HG03378 (cell line): Measurements from ENCODE around the gene KISS1.

Experiments
- ATAC-seq: cut with Tn5 transposase; IDR thresholded peaks from one replicate; pipeline ENCODE4 v1.9.1; 2021; ENCODE audit warnings: mild to moderate bottlenecking, moderate library complexity; ENCODE audit not compliant: unreplicated experiment

The KISS1 gene

DNA sequence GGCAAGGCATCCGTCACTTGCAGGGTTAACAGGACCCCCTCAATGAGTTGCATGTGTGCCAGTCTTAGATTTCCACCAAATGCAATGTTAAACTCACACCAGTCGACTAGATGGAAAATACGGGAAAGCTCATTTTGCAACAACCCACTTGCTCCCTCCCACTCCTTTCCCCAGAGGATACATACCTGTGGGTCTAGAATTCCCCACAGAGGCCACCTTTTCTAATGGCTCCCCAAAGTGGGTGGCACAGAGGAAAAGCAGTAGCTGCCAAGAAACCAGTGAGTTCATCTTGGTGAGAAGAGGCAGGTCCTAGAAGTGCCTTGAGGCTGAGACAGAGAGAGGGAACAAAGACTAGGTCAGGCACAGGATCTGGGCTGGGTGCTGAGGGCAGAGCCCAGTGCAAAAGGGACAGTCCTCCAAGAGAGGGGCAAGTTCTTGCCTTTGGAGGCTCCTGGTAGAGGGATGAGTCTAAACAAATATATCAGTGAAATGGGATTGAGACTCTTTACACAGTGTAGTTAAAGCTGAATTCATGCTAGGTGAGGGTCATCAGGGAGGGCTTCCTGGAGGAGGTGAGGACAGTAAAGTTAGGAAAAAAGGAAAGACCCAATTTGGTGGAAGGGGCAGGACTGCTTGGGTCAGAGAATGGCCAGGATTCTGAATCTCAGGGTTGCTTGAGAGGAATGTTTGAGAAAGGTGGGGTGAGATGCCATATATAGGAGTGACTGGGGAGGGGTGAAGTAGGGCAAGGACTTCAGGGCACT is 3.5 kb downstream of the KISS1 start:
- ATAC-seq, result no peak

DNA sequence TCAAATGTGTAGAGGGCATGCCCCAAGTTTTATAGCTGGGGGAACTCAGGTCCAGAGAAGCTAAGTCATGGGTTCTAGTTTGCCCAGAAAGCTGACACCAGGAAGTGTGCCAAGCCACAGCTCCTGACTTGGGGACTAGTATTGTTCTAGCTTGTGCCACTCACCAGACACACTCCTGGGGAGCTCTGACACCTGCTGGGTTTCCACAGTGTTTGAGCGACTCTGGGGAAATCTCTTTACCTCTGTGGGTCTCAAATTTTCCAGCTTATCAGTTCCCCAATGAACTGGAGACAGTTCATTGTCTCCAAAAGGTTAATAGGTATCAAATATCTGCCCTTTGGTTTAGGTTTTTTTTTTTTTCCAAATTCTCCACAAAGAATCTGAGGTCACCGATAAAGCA is 4.2 kb downstream of the KISS1 start:
- no peak for ATAC-seq

DNA sequence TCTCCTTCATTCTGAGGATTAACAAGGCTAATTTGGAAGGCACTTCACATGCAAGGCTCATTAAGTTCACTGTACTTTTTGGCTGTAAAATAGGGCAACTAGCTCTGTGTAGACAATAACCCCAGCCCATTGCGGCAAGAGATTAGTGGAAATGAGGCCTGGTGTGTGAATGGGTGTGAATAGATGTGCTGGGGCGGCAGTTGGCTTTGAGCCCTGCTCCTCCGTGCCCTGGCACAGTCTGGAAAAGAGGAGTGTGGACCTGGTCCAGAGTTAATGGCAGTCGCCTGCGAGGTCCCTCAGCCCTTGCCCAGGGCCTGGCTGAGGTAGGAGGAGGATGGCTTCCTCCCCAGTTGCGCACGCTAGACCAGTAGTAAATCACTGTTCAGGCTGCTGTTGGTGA is 4.8 kb downstream of the KISS1 start:
- ATAC-seq, result no peak

DNA sequence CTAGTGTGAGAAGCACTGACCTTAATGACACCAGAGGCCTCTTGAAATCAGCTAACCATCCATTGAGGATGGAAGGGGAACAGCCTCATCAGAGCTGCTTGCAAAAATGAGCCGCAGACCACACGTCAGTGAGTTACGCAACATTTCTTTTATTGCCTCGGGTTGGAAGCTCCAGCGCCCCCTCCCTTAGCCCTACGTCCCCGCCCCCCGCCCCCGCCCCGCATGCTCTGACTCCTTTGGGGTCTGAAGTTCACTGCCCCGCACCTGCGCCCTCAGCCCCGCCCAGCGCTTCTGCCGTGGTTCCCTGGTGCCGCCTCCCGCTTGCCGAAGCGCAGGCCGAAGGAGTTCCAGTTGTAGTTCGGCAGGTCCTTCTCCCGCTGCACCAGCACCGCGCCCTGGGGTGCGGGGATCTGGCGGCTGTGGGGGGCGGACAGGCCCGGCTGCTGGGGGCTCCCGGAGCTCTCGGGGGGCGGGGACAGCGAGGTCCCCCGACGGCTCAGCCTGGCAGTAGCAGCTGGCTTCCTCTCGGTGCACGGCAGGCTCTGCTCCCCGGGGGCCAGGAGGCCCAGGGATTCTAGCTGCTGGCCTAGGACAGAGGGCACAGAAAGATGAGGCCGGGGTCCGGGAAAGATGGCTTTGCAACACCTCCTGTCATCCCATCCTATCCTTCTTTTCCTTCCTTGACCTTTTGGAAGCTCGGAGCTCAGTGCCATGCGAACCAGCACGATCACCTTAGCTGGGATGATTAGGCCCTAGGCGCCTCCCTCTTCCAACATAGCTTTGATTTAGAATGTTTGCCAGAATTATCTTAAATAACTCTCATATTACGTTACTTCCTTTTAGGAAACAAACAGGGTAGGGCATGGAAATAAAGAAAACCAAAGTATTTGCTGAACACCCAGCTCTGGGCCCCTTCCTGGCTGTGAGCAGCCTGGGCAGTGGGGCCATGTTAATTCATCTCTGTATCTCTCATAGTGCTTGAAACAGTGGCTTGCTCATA is 5.8 kb downstream of the KISS1 start:
- ATAC-seq, result no peak

DNA sequence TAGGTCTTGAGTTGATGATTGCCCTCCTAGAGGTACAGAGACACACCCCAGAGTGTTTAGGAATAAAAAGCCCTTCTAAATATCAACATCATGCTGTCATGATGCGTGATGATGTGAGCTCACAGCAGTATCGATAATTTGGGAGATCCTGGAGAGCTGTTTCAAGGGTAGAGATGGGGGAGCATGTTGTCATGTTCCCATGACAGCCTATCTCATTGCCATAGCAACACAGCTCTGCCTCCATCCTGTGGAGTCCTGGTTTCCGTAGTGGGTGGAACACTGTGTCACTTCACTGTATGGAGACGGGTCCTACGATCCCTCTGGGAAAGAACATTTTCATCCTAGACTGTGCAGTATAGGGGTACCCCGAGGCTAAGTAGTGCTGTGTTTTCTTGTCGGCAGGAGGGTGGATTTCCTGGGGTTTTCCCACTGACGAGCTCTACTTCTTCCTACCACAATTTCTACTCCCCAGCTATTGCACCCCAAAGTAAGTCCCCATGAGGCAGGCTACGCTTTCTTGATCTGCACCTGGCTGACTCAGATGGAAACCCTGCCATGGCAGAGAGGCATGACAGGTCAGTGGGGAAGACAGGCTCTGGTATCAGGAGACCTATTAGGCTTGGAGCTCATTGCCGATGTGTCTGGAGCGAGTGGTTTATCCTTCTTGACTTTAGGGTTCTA is 7.2 kb downstream of the KISS1 start:
- no peak for ATAC-seq

DNA sequence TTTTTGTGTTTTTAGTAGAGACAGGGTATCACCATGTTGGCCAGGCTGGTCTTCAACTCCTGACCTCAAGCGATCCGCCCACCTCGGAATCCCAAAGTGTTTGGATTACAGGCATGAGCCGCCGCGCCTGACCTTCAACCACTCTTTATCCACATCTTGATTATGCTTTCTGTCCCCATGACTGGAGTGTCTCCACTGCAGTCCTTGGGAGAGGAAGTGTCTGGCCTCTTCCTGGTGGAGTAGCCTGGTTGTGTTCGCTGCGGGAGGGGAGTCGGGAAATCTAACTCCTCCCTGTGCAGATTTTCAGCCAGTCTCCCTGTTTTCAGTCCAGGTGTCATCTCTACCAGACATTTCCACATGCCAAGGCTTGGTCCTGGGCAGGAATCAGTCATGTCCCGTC is 9.7 kb downstream of the KISS1 start:
- ATAC-seq, result no peak

DNA sequence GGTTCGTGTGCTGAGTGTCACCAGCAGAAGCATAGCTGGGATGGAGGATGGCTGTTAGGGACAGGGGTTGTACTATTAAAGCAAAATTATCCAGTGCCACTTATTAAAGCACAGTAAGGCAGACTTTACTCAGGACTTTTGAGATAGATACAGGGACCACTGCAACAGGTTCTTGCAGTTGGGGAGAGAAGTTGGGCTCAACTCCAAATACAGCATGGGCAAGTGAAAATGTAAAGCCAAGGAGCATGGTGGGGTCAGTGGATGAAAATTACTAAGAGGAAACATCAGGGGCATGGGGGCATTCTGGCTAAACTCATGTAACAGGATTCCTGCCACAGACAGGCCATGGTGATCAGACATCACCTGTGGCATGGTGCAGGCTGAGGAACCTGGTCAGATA is 15.2 kb downstream of the KISS1 start:
- no peak for ATAC-seq

DNA sequence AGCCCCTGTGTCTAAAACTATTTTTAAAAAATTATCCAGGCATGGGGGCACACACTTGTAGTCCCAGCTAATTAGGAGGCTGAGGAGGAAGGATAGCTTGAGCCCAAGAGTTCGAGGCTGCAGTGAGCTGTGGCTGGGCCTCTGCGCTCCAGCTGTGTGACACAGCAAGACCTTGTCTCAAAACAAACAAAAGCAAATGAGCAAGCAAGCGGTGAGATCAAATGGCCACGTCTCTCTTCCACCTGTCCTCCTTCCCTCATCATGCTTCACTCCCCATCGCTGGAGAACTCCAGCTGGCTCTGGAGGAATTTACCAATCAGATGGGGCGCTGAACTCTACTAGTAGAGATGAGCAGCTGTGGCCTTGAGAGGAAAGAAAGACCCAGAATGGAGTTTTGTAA is 16.2 kb downstream of the KISS1 start:
- no peak for ATAC-seq

DNA sequence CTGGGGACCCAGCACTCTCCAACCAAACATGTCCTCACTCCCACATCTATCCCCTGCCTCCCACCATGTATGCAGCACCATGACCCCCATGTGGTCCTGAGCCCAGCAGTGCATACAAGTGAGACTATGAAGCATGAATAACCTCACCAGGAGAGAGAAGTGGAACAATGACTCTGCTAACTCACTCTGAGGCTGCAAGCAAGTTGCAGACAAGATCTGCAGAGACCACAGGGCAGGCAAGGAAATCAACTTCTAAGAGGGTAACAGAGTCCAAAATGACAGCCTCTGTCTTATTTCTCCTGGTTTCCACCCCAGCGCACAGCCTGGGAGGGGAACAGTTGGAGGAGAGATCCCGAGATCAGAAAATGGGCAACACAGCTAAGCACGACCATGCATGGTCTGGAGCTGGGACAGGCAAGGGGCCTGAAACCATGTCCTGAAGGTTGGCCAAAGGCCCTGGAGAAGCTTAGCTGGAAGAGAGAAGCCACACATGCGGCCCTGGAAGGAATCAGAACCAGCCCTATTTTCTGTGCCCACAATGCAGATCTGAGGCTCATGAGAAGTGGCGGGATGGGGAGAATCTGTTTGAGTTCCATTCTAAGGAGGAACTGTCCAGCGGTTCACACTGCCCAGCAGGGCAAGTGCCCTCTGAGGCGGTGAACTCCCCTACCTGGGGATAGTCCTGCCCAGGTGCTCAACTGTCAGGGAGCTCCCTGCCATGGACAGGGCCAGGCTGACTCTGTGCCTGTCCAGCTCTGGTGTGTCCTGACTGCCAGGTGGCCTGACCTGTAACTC is 17.6 kb downstream of the KISS1 start:
- ATAC-seq, result no peak

DNA sequence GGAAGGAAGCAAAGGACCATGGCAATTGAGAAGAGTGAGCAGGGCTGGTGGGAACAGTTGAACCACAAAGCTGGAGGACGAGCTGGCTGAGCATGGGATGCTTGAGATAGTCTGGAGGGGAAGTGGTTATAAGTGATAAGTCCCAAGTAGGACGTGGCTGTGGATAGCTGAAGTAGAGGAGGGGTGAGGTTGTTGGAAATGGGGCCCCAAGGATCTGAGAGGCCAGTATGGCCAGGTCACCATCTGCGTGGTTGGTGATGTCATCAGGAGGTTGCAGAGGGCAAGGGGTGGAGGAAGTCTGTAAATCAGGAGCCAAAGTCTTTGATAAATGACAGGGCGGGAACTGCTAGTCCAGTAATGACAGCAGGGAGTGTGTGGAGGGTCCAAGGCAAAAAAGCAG is 19.2 kb downstream of the KISS1 start:
- ATAC-seq, result no peak

DNA sequence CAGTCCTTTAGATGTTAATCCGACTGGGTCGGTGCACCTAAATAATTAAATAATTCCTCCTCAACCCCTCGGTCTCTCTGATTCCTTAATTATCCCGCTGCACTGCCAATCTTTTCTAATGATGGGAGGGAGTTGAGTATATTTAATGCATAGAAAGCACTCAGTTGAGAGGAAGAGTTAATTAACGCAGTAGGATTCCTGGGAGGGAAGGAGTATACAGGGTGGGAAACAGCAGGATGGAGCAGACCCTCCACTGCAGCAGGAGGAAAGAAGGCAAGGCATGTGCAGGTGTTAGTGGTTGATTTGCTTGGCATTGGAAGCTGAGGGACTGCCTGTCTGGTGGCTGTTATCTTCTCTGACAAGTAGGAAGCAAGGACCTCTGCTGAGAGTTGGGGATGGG is 20.2 kb downstream of the KISS1 start:
- ATAC-seq, result no peak

DNA sequence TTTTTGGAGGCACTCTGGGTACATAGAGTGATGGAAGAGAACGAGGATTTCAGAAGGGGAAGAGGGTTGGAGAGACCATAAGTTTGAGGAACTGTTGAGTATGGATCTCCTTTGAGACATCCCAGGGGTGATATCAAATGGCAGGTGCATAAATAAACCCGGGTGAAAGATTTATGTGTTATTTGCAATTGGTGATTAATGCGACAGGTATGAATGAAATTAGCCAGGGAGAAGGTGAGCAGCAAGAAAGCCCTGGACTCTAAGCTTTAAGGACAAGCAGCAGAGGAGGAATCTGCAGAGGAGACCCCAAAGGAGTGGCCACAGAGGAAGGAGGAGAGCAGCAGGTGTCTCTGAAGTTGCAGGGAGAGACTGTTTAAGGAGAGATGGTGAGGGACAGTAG is 21.3 kb downstream of the KISS1 start:
- ATAC-seq, result no peak

DNA sequence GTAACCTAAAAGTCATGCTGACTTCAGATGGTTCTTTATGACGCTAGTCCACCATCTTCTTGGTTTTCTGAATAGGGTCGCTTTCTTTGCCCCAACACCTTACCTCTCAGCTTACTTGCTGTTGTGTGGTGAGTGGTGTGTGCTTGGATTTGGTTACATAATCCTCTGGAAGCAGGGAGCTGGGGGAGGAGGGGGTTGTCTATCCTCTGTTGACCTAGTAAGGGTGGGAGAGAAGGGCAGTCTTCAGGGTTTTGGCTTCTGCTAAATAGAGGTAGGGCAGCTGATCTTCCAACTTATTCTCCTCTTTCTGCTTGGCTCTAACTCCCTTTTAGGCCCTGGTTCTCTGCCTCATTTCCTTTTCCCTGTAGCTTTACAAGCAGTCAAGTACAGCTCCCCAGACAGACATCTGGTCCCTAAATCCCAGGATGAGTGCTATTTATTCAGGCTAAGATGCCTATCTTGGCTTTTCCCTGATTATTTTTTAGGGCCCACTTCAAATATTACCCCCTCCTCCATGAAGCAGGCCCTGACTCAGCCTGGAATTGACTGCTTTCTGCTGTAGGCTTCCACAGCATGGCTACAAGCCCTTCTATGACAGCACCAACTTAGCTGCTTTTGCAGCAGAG is 23.8 kb downstream of the KISS1 start:
- ATAC-seq, result no peak

DNA sequence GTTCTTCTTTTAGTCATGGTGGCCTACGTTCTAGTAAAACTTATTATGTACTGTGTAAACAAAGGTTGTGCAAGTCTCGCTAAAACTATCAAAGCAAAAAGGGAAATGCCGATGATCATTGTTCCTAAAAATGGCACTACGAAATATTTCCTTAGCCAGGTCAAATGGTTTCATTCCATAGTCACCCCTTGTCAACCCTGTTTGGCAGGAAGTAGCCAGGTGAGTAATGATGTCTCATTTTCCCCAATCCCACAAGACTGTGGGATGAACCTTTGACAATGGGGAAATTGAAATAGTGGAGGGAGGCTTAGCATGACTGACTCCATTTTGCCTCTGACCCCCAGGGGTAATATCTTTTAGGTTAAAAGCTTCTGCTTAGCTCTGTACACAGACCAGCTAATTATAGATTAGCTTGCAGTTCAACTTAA is 24.5 kb downstream of the KISS1 start:
- no peak for ATAC-seq

DNA sequence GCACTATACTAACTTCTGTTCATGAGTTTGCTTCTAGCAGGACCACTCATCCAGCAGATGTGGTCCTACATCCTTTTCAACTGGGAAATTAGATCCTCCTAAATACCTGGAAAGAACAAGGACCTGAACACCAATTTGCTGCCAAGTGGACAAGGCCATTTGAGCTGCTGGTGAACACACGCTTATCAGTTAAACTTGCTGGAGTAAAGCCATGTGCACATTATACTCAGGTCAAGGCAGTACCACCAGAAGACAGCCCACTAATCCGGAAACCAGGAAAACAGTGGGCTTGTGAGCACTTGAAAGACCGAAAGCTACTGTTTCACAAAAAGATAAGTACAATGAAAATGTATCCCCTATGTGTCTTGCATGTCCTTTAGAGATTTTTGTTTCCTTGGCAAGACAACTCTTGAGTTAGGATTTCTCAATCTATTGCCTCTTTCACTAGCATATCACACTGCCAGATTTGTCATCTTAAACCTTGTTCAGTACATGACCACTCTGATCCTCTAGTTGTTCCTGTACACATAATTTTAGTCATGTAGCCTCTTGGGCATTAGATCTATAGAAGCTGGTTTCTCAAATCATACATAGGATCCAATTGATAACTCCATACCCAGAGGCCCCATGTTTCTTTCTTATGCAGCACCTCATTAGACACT is 25.7 kb downstream of the KISS1 start:
- no peak for ATAC-seq

DNA sequence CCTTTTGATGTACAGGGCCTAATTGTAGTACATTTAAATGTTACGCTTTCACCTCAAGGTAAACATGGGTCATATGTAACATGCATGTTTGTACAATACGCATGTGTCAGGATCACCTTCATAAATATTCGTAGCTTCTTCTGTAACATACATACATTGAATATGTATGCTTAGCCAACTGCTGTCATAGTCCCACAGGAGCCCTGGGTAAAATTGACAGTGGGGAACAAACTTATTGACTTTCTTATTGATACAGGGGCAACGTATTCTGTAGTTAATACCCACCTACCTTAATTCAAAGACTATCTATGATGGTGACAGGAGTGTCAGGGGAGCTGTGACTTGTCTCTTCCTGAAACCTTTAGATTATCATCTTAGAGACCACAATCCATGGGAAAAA is 26.4 kb downstream of the KISS1 start:
- no peak for ATAC-seq

DNA sequence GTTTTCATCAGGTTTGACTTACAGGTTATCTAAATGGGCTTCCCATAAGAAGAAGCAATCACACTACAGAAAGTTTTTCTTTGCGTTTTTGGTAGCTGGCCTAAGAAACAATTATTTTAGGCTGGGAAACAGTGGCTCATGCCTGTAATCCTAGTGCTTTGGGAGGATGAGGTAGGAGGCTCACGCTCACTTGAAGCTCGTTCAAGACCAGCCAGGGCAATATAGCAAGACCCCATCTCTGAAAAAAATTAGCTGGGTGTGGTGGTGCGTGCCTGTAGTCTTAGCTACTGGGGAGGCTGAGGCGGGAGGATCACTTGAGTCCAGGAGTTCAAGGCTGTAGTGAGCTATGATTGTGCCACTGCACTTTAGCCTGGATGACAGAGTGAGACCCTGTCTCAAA is 28.6 kb downstream of the KISS1 start:
- no peak for ATAC-seq

DNA sequence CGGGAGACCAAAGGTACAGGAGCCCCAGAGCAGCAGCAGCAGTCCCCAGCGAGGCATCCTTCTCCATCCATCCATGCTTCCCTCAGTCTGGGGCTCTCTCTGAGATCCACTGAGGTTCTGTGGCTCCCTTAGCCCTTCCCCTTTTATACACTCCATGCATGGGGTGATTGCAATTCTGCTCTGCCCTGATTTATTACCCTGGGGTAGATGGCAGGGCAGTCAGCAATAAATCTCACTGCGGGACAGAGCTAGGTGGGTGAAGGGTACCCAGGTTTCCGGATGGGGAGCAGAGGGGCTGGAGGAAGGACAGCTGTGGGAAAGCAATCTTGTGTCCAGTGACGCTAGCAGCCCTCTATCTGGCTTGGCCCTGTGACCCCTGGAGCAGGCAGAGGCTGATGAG is 30.1 kb downstream of the KISS1 start, which contains the start of gene REN:
TSS of gene REN (minus strand) at position 119 of the 400 bp plus-strand sequence. CDS start at position 75, 44 bp downstream.
- no peak for ATAC-seq

DNA sequence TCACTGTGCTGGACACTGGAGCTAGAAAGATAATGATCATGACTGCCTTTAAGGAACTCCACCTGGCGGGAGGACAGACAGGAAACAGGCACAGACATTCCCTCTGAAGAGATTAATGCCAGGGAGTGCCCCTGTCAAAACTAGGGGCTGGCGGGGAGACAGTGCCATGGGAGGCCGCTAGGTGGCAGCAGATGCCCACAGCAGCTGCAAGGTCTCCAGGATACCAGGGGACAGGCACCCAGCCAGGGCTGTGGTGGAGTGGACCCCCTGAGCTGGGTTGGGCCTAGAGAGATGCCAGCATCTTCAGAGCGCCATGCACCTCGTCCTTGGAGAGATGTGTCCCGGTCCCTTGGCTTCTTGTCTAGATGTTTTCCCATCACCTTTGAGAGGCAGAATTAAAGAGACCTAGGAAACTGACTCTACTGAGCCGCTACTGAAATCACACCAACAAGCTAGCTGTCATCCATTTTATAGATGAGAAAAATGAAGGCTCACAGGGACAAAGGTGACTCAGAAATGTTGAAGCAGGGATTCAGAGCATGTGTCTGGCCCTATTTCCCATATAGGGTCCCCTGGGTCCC is 33.7 kb downstream of the KISS1 start:
- no peak for ATAC-seq
